Tibial nerve (tissue), 4 donors: ENCODE measurements around the gene ATAD1.

Experiments used
- EP300 ChIP-seq, 2 donors: sonication (generic); formaldehyde crosslinking; IDR thresholded peaks; one replicate each; pipeline ENCODE4 v1.6.1; 2017; ENCODE audit warnings: antibody characterized with exemption in 2 of 2, mild to moderate bottlenecking in 1 of 2
- POLR2A ChIP-seq, 2 donors: fragments of 450-650 bp; IDR thresholded peaks; one replicate each; pipeline ENCODE4 v1.6.1; 2017; ENCODE audit warnings: antibody characterized with exemption in 2 of 2, mild to moderate bottlenecking in 2 of 2, moderate library complexity in 2 of 2
- TF ChIP-seq, protein P1 (sequence below), 5 experiments: fragments of 200-600 bp in 3 of 5; fragments of 450-650 bp in 2 of 5; sonication (generic) in 3 of 5; IDR thresholded peaks; one replicate each; pipeline ENCODE4 v1.5.1; 2016 to 2019; ENCODE audit warnings: antibody characterized with exemption in 5 of 5, mild to moderate bottlenecking in 3 of 5, moderate library complexity in 2 of 5

- TF ChIP-seq, protein P1, sequence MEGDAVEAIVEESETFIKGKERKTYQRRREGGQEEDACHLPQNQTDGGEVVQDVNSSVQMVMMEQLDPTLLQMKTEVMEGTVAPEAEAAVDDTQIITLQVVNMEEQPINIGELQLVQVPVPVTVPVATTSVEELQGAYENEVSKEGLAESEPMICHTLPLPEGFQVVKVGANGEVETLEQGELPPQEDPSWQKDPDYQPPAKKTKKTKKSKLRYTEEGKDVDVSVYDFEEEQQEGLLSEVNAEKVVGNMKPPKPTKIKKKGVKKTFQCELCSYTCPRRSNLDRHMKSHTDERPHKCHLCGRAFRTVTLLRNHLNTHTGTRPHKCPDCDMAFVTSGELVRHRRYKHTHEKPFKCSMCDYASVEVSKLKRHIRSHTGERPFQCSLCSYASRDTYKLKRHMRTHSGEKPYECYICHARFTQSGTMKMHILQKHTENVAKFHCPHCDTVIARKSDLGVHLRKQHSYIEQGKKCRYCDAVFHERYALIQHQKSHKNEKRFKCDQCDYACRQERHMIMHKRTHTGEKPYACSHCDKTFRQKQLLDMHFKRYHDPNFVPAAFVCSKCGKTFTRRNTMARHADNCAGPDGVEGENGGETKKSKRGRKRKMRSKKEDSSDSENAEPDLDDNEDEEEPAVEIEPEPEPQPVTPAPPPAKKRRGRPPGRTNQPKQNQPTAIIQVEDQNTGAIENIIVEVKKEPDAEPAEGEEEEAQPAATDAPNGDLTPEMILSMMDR (IDR thresholded peaks at IDR 0.05), result no peak
- no peak for TF ChIP-seq POLR2A (IDR thresholded peaks at IDR 0.05)
- TF ChIP-seq EP300 (IDR thresholded peaks at IDR 0.05), result no peak
These were observed 96.2 kb downstream of the ATAD1 start for GRCh38 chr10:87721781-87722180.
